Measurements from ENCODE around the gene SLC23A3. TPM values are rescaled to one million over a fixed set of nuclear protein-coding genes. Genes with fewer than 3 reads are reported as not detected.

Gene SLC23A3
- total RNA-seq, 1 donor: 0.27 TPM

- no peak for DNase-seq (ENCODE audit: low read depth in 2 of 3, low spot score in 2 of 3)
Observed at GRCh38 chr2:219116776-219117646, 52.8 kb downstream of the SLC23A3 start.

DNA sequence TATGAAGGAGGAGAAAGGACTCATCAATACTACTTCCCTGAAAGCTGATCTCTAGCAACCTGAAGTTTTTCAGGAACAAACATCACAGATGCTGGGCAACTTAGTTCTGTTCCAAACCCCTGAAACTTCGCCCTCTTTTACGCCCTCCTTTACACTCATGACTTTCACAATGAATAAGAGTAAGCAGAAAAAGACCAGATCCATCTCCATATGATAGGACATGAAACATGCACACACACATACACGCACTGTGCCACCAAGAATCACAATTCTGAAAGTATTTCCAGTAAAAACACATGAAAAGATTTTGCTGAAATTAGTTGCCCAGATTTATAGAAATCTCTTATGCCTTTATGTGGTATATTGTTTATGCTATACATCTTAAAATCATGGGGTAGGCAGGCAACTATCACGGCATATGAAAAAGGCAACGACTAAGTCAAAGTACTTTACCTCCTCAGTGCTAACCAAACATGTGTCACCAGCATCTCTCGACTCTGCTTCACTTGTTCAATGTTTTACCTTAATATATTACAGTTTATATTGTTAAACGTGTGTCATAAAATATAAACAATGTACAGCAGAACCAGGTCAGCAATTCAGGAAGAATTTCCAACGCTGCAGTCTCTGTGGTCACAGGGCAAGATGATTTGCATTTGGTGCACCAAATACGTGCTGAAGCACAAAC, 57.0 kb downstream of the SLC23A3 start:
- no peak for DNase-seq (ENCODE audit: low read depth in 2 of 3, low spot score in 2 of 3)

DNA sequence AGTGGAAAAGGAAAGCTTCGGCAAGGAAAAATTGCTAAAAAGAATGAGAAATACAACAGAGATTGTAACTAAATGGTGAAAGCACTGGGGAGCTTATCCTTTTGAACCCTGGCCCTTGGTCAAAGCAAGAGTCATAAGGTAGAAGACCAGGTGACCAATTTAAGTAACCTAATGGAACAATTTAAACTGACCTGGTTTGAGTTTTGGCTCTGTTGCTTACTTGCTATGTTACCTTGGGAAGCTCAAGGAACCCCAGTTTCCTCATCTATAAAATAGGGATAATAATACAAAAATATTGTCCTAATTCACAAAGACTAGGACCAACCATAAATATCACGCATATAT, 57.8 kb downstream of the SLC23A3 start:
- DNase-seq (ENCODE audit: low read depth in 2 of 3, low spot score in 2 of 3): no peak

Other genes starting within 250 kb of the SLC23A3 start
- under 0.01 TPM for gene CDK5R2, start 210.4 kb downstream of the SLC23A3 start, total RNA-seq
- gene FEV, start 184.8 kb downstream of the SLC23A3 start, total RNA-seq: not detected
- gene CRYBA2, start 176.6 kb downstream of the SLC23A3 start, total RNA-seq: not detected
- gene CFAP65, start 128.5 kb downstream of the SLC23A3 start, total RNA-seq: not detected
- 0.27 TPM for gene IHH, start 109.1 kb downstream of the SLC23A3 start, total RNA-seq
- 27.2 TPM for gene NHEJ1, start 9.2 kb downstream of the SLC23A3 start, total RNA-seq
- gene CNPPD1, start 6.9 kb upstream of the SLC23A3 start, total RNA-seq: 60.1 TPM
- 108 TPM for gene RETREG2, start 8.2 kb upstream of the SLC23A3 start, total RNA-seq
- 87.8 TPM for gene ZFAND2B, start 36.8 kb upstream of the SLC23A3 start, total RNA-seq
- gene ABCB6, start 48.9 kb upstream of the SLC23A3 start, total RNA-seq: 11.3 TPM
- gene ATG9A, start 59.6 kb upstream of the SLC23A3 start, total RNA-seq: 56.8 TPM
- 38.5 TPM for gene ANKZF1, start 59.8 kb upstream of the SLC23A3 start, total RNA-seq
- 21.8 TPM for gene GLB1L, start 75.4 kb upstream of the SLC23A3 start, total RNA-seq
- 39.6 TPM for gene STK16, start 75.5 kb upstream of the SLC23A3 start, total RNA-seq
- not detected for gene TUBA4B, start 83.2 kb upstream of the SLC23A3 start, total RNA-seq
- gene TUBA4A, start 83.9 kb upstream of the SLC23A3 start, total RNA-seq: 22.9 TPM
- 24.8 TPM for gene DNAJB2, start 109.3 kb upstream of the SLC23A3 start, total RNA-seq
- gene PTPRN, start 139.4 kb upstream of the SLC23A3 start, total RNA-seq: under 0.01 TPM
- gene RESP18, start 162.7 kb upstream of the SLC23A3 start, total RNA-seq: not detected
- gene DNPEP, start 217.9 kb upstream of the SLC23A3 start, total RNA-seq: 118 TPM
- gene DES, start 248.3 kb upstream of the SLC23A3 start, total RNA-seq: not detected